ENCODE results near the gene ARID1B.
A peak's percentile ranks its signal among the peaks of the same experiment; 100 is the strongest.

ARID1B gene

GRCh38 chr6:156780962-156781853, 4.0 kb downstream of the ARID1B start:
- H3K9me3 ChIP-seq (ENCODE audit: low read length): no peaks in the 10 kb centered on the region
- H2AFZ ChIP-seq (ENCODE audit: low read length): no peak overlapping the region
- TF ChIP-seq EZH2 (IDR thresholded peaks at IDR 0.05; ENCODE audit: borderline replicate concordance, low read length) (no peak), CTCF (IDR thresholded peaks at IDR 0.05; ENCODE audit: low read length) (no peak)
- H3K4me2 ChIP-seq (ENCODE audit: low read length): peak overlapping the region; percentile 97
- H3K27me3 ChIP-seq (ENCODE audit: insufficient read depth, low read length): no peaks in the 10 kb centered on the region
- peak overlapping the region; percentile 81 for H3K4me3 ChIP-seq (ENCODE audit: low read depth, low read length, poor library complexity, severe bottlenecking)
- no peaks in the 10 kb centered on the region for H4K20me1 ChIP-seq (ENCODE audit: insufficient read depth, low read length)
- peaks cover 18% of the 10 kb centered on the region for H3K36me3 ChIP-seq (ENCODE audit: insufficient read depth, low read length)
- no peaks in the 10 kb centered on the region for H3K9me2 ChIP-seq (ENCODE audit: low read depth, low read length)
- H3F3A ChIP-seq (ENCODE audit: insufficient read depth, low read length): no peaks in the 10 kb centered on the region
- H3K4me1 ChIP-seq (ENCODE audit: insufficient read depth, low read length, severe bottlenecking): peaks cover 64% of the 10 kb centered on the region
- H3K79me2 ChIP-seq (ENCODE audit: insufficient read depth, low read length): peaks cover 67% of the 10 kb centered on the region
- H3K9ac ChIP-seq (ENCODE audit: low read length): peak overlapping the region; percentile 92
- H3K27ac ChIP-seq (ENCODE audit: low read depth, low read length, poor library complexity, severe bottlenecking): peak overlapping the region; percentile 88

GRCh38 chr6:156781861-156782631, 4.9 kb downstream of the ARID1B start:
- no peaks in the 10 kb centered on the region for H4K20me1 ChIP-seq (ENCODE audit: insufficient read depth, low read length)
- peak overlapping the region; percentile 92 for H3K9ac ChIP-seq (ENCODE audit: low read length)
- H3K9me2 ChIP-seq (ENCODE audit: low read depth, low read length): no peaks in the 10 kb centered on the region
- no peaks in the 10 kb centered on the region for H3K27me3 ChIP-seq (ENCODE audit: insufficient read depth, low read length)
- H3K4me2 ChIP-seq (ENCODE audit: low read length): peak overlapping the region; percentile 97
- no peak overlapping the region for H2AFZ ChIP-seq (ENCODE audit: low read length)
- H3F3A ChIP-seq (ENCODE audit: insufficient read depth, low read length): no peaks in the 10 kb centered on the region
- peaks cover 75% of the 10 kb centered on the region for H3K79me2 ChIP-seq (ENCODE audit: insufficient read depth, low read length)
- no peaks in the 10 kb centered on the region for H3K9me3 ChIP-seq (ENCODE audit: low read length)
- H3K4me1 ChIP-seq (ENCODE audit: insufficient read depth, low read length, severe bottlenecking): peaks cover 65% of the 10 kb centered on the region
- H3K4me3 ChIP-seq (ENCODE audit: low read depth, low read length, poor library complexity, severe bottlenecking): peak overlapping the region; percentile 81
- H3K36me3 ChIP-seq (ENCODE audit: insufficient read depth, low read length): peaks cover 24% of the 10 kb centered on the region
- H3K27ac ChIP-seq (ENCODE audit: low read depth, low read length, poor library complexity, severe bottlenecking): peak overlapping the region; percentile 88
- TF ChIP-seq EZH2 (IDR thresholded peaks at IDR 0.05; ENCODE audit: borderline replicate concordance, low read length) (no peak), CTCF (IDR thresholded peaks at IDR 0.05; ENCODE audit: low read length) (no peak)

- Histone ChIP-seq H3K4me3 (ENCODE audit: low read depth, low read length, poor library complexity, severe bottlenecking) (peak overlapping the region; percentile 81), H3K4me2 (ENCODE audit: low read length) (peak overlapping the region; percentile 97), H4K20me1 (ENCODE audit: insufficient read depth, low read length) (no peaks in the 10 kb centered on the region), H3K79me2 (ENCODE audit: insufficient read depth, low read length) (peaks cover 83% of the 10 kb centered on the region), H3K27ac (ENCODE audit: low read depth, low read length, poor library complexity, severe bottlenecking) (peak overlapping the region; percentile 88), H2AFZ (ENCODE audit: low read length) (no peak overlapping the region), H3K9me2 (ENCODE audit: low read depth, low read length) (no peaks in the 10 kb centered on the region), H3K4me1 (ENCODE audit: insufficient read depth, low read length, severe bottlenecking) (peaks cover 73% of the 10 kb centered on the region), H3K9ac (ENCODE audit: low read length) (peak overlapping the region; percentile 92), H3F3A (ENCODE audit: insufficient read depth, low read length) (no peaks in the 10 kb centered on the region), H3K9me3 (ENCODE audit: low read length) (no peaks in the 10 kb centered on the region), H3K27me3 (ENCODE audit: insufficient read depth, low read length) (no peaks in the 10 kb centered on the region), H3K36me3 (ENCODE audit: insufficient read depth, low read length) (peaks cover 24% of the 10 kb centered on the region)
- no peak for TF ChIP-seq EZH2 (IDR thresholded peaks at IDR 0.05; ENCODE audit: borderline replicate concordance, low read length)
- no peak for TF ChIP-seq CTCF (IDR thresholded peaks at IDR 0.05; ENCODE audit: low read length)
Measured at GRCh38 chr6:156782691-156783320, 5.6 kb downstream of the ARID1B start.

All from OCI-LY1 (cell line).